HS-5 (cell line): ENCODE data around the gene ZNF420.

Source experiments
- DNase-seq: peaks from one replicate; pipeline ENCODE4 v3.0.0-alpha.2; 2012; ENCODE audit warnings: low read depth

ZNF420 gene

DNA sequence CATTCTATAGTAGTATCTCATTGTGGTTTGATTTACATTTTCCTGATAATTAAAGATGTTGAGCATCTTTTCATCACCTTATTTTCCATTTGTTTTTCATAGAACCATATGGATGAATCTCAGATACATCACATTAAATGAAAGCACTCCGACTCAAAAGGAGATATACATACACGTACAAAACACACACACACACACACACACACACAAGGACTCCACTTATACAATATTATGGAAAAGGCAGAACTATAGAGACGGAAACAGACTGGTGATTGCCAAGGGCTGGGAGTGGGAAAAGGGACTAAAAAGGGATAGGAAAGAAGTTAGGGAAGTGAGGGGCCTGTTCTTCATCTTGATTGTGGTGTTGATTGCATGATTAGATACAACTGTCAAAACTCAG, 70.0 kb downstream of the ZNF420 start:
- no peak for DNase-seq

DNA sequence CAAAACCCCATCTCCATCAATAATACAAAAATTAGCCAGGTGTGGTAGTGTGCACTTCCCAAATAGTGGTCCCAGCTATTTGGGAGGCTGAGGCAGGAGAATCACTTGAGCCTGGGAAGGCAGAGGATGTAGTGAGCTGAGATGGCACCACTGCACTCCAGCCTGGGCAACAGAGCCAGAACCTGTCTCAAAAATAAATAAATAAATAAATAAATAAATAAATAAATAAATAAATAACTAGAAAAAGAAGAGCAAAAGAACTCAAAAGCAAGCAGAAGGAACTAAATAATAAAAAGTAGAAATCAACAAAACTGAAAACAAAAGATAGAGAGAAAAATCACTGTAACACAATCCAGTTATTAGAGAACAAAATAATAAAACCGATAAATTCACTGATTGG, 81.9 kb downstream of the ZNF420 start:
- DNase-seq: no peak

DNA sequence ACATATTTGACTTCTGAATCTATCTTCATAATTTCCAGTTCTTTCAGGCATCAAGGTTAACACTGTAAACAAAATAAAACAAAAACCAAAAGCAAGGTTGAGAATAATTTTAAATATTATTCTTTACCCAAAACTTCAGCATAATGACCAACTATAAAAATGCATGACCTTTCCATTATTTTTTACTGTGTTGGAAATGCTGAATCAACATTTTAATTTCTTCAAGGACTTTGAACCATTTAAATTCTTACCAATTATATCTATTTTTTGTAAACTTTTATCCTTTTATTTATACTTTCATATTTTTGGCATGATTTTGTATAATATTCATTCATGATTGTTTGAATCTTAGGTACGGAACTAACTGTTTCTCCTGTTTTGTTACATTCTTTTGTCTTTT, 87.4 kb downstream of the ZNF420 start:
- no peak for DNase-seq

DNA sequence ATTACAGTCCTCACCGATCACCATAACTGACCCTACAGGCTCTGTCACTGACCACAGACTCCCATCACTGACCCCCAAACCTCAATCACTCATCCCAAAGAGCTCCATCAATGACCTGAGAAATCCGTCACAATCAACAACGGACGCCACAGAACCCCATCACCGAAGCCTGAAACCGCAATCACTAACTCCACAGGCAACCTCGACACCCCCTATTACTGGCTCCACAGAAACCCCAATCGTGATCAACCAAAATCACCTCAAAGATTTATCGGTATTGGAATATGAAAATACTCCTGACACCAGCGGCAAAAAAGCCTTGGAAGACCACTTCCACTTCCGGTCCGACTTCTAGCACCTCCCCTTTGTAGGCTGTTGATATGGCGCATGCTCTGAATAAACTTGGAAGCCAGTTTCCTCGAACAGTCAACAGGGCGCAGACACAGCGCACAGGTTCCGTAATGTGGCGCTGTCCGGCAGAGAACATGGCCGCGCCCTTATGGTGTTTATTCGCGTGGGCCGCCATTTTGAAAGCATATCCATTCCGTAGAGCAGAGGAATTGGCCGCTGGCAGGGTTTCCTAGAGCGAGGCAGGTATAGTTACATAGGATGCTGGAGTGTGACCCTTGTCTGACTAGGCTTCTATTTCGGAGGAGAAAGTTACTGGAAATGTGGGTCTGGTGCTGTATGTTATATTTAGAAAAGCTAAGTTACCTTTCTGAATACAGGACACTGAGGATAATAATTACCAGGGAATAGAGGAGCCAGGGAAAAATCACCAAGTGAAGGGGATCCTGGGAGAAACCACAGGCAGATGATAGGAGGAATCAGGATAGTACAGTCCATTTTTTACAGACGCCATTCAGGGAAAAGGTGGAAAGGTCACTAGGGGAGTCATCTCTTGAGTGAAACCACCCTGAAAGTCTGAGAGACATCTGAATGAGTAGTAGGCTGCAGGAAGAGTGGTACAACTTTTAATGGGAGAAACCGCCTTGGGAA, 94.4 kb downstream of the ZNF420 start, which contains the start of gene ZNF585A:
ZNF585A (minus strand) TSS at position 328 of the 999 bp plus-strand sequence. CDS start 2,785 bp downstream, outside the sequence.
- peak; percentile 54 for DNase-seq
